K562 (cell line): Measurements from ENCODE around the gene TDRD10. TPM values are rescaled to one million over a fixed set of nuclear protein-coding genes. Genes with fewer than 3 reads are reported as not detected.

Experiments used
- ARID3A ChIP-seq: IDR thresholded peaks from 2 replicates; pipeline ENCODE4 v1.6.1; 2012; ENCODE audit warnings: low read depth, low read length, improper control_type of control experiment, borderline replicate concordance
- CC2D1A ChIP-seq: fragments of 450-650 bp; IDR thresholded peaks from 2 replicates; pipeline ENCODE4 v1.6.1; 2017; ENCODE audit warnings: mild to moderate bottlenecking
- HNRNPK ChIP-seq: fragments of 200-400 bp; formaldehyde crosslinking; IDR thresholded peaks from one replicate; pipeline ENCODE4 v1.6.1; 2018; ENCODE audit warnings: mild to moderate bottlenecking, low read depth, low read length; ENCODE audit not compliant: poor library complexity, severe bottlenecking
- KLF6 ChIP-seq: fragments of 250-450 bp; sonication (Bioruptor Pico); IDR thresholded peaks from 2 replicates; pipeline ENCODE4 v1.4.0; 2020; ENCODE audit warnings: mild to moderate bottlenecking, moderate library complexity, borderline replicate concordance
- LARP7 ChIP-seq: fragments of 450-650 bp; IDR thresholded peaks from 2 replicates; pipeline ENCODE4 v1.6.1; 2016
- RBFOX2 ChIP-seq: fragments of 200-400 bp; formaldehyde crosslinking; IDR thresholded peaks from 2 replicates; pipeline ENCODE4 v1.6.1; 2017; ENCODE audit warnings: low read depth, mild to moderate bottlenecking, low read length, moderate library complexity
- YBX1 ChIP-seq: fragments of 450-650 bp; IDR thresholded peaks from 2 replicates; pipeline ENCODE4 v1.7.1; 2016; ENCODE audit warnings: mild to moderate bottlenecking
- ZNF449 ChIP-seq: fragments of 250-450 bp; sonication (Bioruptor Pico); IDR thresholded peaks from 2 replicates; pipeline ENCODE4 v1.8.0; 2022; ENCODE audit warnings: moderate library complexity, mild to moderate bottlenecking, inconsistent platforms
- polyA plus RNA-seq, 8 experiments: library from polyadenylated mRNA; depleted of rRNA in 4 of 8; stranded (reverse) in 5 of 8; unstranded in 3 of 8; fragments of >200 nt; fragmentation: Nextera tagmentation in 2 of 8; fragmentation: Illumina TruSeq in 1 of 8; extraction: Ambion mirVana in 2 of 8; extraction: Trizol in 1 of 8; gene quantifications; 2 replicates each; pipeline versions ENCODE4 v1.2.1 to v1.2.3, GENCODE V29; 2011 to 2014; ENCODE audit warnings: inconsistent platforms in 1 of 8, missing spikeins in 1 of 8
- total RNA-seq, 7 experiments: library from RNA; depleted of rRNA in 6 of 7; stranded (reverse); fragments of >200 nt in 6 of 7; fragmentation: Illumina TruSeq in 2 of 7; extraction: Trizol in 2 of 7; gene quantifications; 2 replicates each; pipeline versions ENCODE4 v1.2.1 to v1.2.3, GENCODE V29; 2011 to 2021; ENCODE audit warnings: low replicate concordance in 1 of 7

The TDRD10 gene
- total and polyA plus RNA-seq, 9 of the 15 experiments (the other 6 are each of a cell fraction or from before 2014, with no cell fraction given), result not detected

DNA sequence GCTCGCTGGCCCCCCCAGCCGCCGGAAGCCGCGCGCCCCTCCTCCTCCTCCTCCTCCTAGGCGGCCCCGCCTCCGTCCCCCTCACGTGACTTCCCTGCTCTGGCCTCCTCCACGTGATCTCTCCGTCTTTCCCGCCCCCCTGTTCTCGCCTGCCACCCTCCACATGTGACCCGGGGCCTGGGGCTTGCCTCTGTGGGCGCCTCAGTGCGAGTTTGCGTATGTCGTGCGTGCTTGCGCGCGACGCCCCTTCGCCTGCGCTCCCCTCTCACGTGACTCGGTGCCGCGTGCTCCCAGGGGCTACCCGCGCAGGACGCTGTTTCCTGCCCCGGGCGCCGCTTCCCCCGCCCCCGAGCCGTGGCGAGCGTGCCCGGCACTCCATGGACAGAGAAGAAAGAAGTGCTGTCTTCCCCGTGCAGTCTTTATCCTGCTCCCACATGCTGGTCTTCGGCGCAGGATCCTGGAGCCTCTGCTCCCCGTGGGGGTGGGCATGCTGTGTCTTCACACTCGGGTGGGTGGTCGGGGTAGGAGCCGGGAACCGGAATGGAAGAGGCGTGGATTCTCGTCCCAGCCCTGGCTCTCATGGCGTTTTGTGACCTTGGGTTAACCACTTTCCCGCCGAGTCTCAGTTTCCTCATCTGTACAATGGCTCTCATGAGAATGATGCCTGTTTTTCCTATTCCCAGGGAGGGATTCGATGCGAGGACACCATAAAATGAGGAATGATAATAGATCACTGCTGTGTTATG, 56.9 kb downstream of the TDRD10 start (continued):
- no peak for TF ChIP-seq ARID3A
- TF ChIP-seq HNRNPK, result no peak
- TF ChIP-seq CC2D1A, result no peak
- peak; percentile 71; the same call in 1 of the 2 replicates for TF ChIP-seq KLF6 (CRISPR knock-in tag)
- peak; percentile 87 for TF ChIP-seq RBFOX2
- no peak for TF ChIP-seq LARP7
- TF ChIP-seq YBX1, result no peak
- TF ChIP-seq ZNF449 (CRISPR knock-in tag), result no peak
